ENCODE measurements around the gene MYO10.

DNA sequence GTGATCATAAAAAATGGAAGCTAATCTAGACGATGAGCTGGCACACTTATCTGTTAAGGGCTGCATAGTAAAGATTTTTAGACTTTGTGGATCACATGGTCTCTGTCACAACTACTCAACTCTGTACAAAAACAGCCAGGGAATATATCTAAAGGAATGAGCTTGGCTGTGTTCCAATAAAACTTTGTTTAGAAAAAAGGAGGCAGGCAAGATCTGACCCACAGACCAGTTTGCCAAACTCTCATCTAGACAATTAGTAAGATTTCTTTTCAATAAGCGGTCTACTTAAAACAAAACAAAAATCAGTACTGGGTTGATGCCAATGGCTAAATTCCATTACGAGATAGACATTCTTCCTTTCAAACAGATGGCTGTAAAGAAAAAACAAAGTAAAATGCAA lies 266.3 kb downstream of the MYO10 start:
- TF ChIP-seq, protein P1, sequence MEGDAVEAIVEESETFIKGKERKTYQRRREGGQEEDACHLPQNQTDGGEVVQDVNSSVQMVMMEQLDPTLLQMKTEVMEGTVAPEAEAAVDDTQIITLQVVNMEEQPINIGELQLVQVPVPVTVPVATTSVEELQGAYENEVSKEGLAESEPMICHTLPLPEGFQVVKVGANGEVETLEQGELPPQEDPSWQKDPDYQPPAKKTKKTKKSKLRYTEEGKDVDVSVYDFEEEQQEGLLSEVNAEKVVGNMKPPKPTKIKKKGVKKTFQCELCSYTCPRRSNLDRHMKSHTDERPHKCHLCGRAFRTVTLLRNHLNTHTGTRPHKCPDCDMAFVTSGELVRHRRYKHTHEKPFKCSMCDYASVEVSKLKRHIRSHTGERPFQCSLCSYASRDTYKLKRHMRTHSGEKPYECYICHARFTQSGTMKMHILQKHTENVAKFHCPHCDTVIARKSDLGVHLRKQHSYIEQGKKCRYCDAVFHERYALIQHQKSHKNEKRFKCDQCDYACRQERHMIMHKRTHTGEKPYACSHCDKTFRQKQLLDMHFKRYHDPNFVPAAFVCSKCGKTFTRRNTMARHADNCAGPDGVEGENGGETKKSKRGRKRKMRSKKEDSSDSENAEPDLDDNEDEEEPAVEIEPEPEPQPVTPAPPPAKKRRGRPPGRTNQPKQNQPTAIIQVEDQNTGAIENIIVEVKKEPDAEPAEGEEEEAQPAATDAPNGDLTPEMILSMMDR (IDR thresholded peaks at IDR 0.05): no peak
- TF ChIP-seq POLR2A (IDR thresholded peaks at IDR 0.05): no peak
- no peak for TF ChIP-seq POLR2AphosphoS5 (IDR thresholded peaks at IDR 0.05)
